Activated T-cell treated with anti-CD3 and anti-CD28 coated beads for 24 hours (primary cell): ENCODE measurements around the gene PKN3.
A peak's percentile ranks its signal among the peaks of the same experiment; 100 is the strongest.
"Not testable (repeated sequence)": the region's sequence is repeated elsewhere in the genome, so short reads cannot be mapped to it uniquely, and the experiment has no call there.

Experiments used
- DNase-seq: peaks from one replicate; pipeline ENCODE4 v3.0.0-alpha.2; 2020; ENCODE audit warnings: low read depth

The PKN3 gene

DNA sequence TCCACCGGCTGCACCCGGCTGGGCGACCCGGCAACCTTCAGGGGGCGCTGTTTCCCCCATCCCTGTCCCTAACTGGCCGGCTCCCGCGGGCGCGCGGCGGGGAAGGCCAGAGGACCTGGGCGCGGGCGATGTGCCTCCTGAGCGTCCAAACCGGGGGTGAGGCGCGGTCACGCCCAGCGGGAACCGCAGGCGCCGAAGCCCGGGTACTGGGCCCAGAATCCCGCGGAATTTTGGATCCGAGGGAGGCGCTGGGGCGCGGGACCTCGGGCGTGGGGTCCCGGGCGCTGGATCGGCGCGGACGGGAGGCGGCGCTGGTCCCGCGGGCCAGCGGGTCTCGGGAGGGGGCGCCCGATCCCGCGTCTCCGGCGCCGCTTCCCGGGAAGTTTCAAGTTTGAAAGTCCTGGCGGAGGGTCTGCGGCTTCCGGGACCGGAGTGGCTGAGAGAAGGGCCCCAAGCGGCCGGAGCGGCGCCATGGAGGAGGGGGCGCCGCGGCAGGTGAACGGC is at the start of gene PKN3:
Gene PKN3 (plus strand): TSS at position 59 of the 504 bp plus-strand sequence. CDS start 413 bp downstream, at position 472.
- peak; percentile 80 for DNase-seq

GRCh38 chr9:128653908-128654307 is 48.4 kb upstream of the PKN3 start:
- DNase-seq: no peak

DNA sequence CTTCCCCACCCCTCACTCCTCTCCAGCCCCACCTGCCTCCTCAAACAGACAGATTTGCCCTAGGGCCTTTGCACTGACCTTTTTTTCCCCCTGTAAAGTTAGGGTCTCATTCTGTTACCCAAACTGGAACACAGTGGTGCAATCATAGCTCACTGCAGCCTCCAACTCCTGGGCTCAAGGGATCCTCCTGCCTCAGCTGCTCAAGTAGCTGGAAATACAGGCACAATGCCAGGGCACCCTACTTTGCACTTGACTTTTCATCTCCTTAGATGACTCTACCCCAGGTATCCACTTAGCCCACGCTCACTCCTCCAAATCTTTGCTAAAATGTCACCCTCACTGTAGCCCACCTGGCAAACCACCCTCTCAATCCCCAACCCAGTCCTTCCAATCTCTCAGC is 47.8 kb upstream of the PKN3 start:
- no peak for DNase-seq

- DNase-seq: peak; percentile 94
Measured at GRCh38 chr9:128656416-128657343, 45.6 kb upstream of the PKN3 start, which contains the start of gene DYNC2I2. TSS of gene DYNC2I2 (minus strand) at chr9:128656847. CDS start at chr9:128656726, 121 bp downstream.

DNA sequence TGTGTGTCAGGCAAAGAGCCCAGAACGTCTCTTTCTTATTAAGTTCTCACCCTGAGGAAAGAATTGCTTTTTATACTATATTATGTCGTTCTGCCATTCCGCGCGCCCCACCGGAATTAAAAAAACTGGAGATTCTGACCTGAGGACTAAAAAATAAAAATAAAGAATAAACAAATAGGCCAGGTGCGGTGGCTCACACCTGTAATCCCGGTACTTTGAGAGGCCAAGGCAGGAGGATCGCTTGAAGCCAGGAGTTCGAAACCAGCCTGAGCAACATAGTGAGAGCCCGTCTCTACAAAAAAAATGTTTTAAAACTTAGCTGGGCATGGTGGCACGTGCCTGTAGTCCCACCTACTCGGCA is 45.0 kb upstream of the PKN3 start:
- DNase-seq: no peak

- DNase-seq: no peak
Measured at GRCh38 chr9:128657796-128658195, 44.5 kb upstream of the PKN3 start.

DNA sequence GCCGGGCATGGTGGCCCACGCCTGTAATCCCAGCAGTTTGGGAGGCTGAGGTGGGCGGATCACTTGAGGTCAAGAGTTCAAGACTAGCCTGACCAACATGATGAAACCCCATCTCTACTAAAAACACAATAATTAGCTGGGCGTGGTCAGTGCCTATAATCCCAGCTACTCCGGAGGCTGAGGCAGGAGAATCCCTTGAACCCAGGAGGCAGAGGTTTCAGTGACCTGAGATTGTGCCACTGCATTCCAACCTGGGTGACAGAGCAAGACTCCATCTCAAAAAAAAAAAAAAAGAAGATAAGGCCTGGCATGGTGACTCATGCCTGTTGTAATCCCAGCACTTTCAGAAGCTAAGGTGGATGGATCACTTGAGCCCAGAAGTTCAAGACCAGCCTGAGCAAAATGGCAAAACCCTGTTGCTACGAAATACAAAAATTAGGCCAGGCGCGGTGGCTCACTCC is 35.8 kb upstream of the PKN3 start:
- not testable (repeated sequence) for DNase-seq

DNA sequence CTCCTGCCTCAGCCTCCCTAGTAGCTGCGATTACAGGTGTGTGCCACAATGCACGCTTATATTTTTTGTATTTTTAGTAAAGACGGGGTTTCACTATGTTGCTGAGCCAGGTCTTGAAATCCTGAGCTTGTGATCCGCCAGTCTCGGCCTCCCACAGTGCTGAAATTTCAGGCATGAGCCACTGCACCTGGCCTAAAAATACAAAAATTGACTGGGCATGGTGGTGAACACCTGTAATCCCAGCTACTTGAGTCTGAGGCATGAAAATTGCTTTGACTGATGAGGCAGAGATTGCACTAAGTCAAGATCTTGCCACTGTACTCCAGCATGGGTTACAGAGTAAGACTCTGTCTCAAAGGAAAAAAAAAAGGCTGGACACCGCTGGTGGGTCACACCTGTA is 32.5 kb upstream of the PKN3 start:
- no peak for DNase-seq

- DNase-seq: no peak
Measured at GRCh38 chr9:128675382-128675781, 26.9 kb upstream of the PKN3 start.

DNA sequence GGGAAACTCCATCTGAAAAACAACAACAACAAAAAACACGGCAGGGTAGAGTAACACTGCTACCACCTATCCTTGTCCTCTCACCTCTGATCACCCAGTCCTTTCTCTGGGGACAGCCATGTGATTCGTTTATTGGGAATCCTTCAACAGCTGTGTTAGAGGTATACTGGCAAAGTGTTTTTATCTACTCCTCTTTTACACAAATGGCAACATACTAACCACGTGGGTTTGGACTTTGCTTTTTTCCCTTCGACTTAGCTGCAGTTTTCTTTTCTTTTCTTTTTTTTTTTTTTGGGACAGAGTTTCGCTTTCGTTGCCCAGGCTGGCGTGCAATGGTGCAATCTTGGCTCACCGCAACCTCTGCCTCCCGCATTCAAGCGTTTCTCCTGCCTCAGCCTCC is 24.5 kb upstream of the PKN3 start:
- no peak for DNase-seq

GRCh38 chr9:128683340-128684064 is 18.8 kb upstream of the PKN3 start:
- peak; percentile 22 for DNase-seq

DNA sequence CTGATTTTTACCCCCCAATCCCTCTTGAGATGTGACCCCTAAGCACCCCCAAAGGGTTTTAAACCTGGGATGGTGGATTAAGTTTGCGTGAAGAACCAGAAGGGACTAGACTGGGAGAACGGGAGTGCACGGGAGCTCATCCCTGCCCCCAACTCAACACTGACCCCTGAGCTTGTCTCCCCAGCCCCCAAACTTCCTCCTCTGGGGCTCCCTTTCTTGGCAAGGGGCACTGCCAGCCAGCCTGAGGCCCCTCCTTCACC is 18.3 kb upstream of the PKN3 start:
- DNase-seq: no peak

DNA sequence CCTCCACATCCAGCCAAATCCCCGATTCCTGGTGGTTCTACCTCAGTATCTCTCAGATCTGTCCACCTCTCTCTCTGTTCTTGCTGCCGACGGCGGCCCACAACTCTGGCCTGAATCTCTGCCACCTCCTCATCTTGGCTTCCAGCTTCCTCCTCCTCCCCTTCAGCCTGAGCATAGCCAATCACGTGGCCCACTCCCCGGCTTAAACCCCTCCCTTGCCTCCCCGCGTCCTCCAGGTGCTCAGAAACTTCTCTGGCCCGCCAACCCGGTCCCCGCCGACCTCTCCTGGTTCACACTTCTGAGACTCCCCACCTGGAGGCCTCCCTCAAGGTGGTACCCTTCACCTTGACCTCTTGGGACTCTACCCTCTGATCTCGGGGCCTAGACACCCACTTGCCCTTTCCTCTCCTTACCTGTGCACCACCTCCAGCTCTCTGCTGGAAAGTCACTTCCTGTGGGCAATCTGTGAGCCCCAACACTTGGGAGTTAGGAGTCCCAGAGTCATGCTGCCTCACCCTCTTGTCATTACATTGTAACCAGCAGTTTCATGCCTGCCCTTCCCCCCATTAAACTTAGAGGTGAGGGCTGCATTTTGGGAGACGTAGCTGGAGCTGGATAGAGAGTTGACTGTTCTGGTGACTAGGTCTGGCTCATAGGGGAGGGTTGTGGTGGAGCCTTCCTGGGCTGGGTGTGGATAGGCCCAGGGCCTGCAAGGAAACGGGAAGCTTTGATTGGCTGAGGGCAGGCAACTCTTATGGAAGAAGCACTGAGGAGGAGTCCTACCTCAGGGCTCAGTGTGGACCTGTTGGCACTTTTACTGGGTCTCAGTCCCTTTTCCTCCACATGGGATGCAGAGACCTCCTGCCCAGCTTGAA is 17.7 kb upstream of the PKN3 start:
- peak; percentile 67 for DNase-seq

DNA sequence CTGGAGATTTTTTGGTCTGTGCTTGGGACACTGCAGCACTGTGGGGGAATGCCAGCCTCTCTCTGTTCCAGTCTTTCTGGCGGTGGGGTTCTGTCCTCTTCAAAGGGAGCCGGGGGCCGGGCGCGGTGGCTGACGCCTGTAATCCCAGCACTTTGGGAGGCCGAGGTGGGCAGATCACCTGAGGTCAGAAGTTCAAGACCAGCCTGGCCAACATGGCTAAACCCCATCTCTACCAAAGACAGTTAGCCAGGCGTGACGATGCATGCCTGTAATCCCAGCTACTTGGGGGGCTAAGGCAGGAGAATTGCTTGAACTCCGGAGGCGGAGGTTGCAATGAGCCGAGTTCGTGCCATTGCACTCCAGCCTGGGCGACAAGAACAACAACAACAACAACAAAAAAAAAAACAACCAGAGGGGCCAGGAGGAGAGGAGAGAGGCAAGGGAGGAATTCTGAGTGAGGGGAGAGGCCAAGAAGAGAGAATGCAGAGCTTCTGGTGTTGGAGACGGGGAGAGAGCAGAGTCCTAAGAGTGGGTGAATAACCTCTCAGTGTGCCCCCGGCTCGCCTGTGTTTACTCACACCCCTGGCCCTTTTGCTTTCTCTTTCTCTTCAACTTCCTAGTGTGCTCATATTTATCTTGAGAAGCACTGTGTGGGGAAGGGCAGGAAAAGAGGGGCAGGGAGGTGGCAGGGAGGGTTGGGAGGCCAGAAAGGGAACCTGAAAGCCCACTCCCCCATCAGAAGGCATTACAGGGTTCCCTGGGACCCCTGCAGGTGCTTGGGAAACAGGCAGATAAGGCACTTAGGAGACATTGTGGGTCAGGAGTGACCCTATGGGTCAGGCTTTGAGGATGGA is 16.4 kb upstream of the PKN3 start:
- DNase-seq: no peak

GRCh38 chr9:128687453-128687852 is 14.8 kb upstream of the PKN3 start:
- DNase-seq: no peak

DNA sequence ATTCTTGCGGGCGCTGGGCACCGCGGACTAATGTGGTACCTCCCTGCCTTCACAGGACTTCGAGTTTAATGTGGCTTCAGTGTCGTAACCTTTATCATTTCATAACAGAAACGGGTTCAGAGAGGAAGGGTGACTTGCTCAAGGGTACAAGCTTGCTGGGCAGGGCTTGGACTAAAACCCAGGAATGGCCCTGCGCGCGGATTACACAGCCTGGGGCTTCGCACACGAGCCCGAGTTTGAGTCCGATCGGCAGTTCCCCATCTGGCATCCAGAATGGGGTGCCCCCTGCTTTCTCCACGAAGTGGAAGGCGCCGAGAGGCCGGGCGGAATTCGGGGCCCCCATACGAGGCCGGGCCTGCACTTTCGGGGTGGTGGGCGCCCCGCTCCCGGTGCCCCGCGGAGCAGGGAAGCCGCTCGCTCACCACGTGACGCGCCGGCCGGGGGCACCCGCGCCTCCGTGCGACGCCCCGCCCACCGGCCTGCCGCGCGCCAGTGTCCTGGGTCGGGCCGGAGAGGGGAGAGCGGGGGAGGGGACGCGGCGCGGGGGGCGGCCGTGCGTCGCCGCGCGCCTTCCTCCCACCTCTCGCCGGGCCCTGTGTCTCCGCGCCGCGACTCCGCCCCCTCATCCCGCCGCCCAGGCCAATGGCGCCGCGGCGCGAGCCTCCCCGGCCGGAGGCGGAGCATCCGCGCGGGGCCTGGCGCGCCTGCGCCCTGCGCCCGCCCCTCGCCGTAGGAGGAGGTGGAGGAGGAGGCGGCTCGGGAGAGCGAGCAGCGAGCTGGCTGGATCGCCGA is 13.6 kb upstream of the PKN3 start, which contains the start of gene SET:
Gene SET (plus strand): TSS at position 722 of the 792 bp plus-strand sequence. CDS start 361 bp downstream, outside the sequence.
- DNase-seq: peak; percentile 91

- DNase-seq: no peak
Measured at GRCh38 chr9:128689293-128689774, 13.0 kb upstream of the PKN3 start.

- DNase-seq: peak; percentile 39
Measured at GRCh38 chr9:128689820-128690683, 12.3 kb upstream of the PKN3 start.

- DNase-seq: no peak
Measured at GRCh38 chr9:128690684-128691034, 11.6 kb upstream of the PKN3 start.
